Choroid plexus epithelial cell (primary cell): ENCODE results near the gene ANK3.

ENCODE experiments used
- DNase-seq: peaks from one replicate; pipeline ENCODE4 v3.0.0-alpha.2; 2010; ENCODE audit warnings: low read depth
- H3K4me3 ChIP-seq: 2 replicates; pipeline ENCODE4 v1.5.1; 2011; ENCODE audit warnings: low read depth, mild to moderate bottlenecking, control low read depth, low read length, moderate library complexity
- TF ChIP-seq, protein P1 (sequence below): conservative IDR thresholded peaks from 2 replicates; pipeline ENCODE4 v1.5.1; 2011; ENCODE audit warnings: low read depth, mild to moderate bottlenecking, control low read depth, inconsistent platforms, low read length, moderate library complexity

Gene ANK3

DNA sequence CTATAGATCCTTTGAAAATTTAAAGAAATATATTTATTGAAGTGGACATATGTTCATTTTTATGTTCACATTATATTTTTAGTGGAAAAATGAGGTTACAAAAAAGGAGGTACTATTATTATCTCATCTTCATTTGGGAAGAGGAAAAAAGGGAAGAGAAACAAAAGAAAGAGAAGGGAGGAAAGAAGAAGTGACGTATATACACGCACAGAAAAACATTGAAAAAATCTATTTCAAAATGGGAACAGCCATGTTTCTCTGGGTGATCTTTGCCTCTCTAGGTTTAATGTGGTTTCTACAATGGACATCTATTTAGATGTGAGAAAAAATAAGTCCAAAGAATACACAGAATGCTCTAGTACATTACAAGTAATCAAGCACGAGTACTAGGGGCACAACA lies 14.8 kb downstream of the ANK3 start:
- H3K4me3 ChIP-seq = no peak overlapping the region
- TF ChIP-seq, protein P1, sequence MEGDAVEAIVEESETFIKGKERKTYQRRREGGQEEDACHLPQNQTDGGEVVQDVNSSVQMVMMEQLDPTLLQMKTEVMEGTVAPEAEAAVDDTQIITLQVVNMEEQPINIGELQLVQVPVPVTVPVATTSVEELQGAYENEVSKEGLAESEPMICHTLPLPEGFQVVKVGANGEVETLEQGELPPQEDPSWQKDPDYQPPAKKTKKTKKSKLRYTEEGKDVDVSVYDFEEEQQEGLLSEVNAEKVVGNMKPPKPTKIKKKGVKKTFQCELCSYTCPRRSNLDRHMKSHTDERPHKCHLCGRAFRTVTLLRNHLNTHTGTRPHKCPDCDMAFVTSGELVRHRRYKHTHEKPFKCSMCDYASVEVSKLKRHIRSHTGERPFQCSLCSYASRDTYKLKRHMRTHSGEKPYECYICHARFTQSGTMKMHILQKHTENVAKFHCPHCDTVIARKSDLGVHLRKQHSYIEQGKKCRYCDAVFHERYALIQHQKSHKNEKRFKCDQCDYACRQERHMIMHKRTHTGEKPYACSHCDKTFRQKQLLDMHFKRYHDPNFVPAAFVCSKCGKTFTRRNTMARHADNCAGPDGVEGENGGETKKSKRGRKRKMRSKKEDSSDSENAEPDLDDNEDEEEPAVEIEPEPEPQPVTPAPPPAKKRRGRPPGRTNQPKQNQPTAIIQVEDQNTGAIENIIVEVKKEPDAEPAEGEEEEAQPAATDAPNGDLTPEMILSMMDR = no peak
- no peak for DNase-seq

GRCh38 chr10:60372436-60372835 lies 17.2 kb downstream of the ANK3 start:
- TF ChIP-seq, protein P1 = no peak
- no peak overlapping the region for H3K4me3 ChIP-seq
- no peak for DNase-seq

GRCh38 chr10:60369547-60369930 lies 20.1 kb downstream of the ANK3 start:
- H3K4me3 ChIP-seq = no peak overlapping the region
- TF ChIP-seq, protein P1 = no peak
- DNase-seq = no peak

- TF ChIP-seq, protein P1 = no peak
- DNase-seq = no peak
- H3K4me3 ChIP-seq = no peak overlapping the region
Observed at GRCh38 chr10:60368875-60369546, 20.7 kb downstream of the ANK3 start.

DNA sequence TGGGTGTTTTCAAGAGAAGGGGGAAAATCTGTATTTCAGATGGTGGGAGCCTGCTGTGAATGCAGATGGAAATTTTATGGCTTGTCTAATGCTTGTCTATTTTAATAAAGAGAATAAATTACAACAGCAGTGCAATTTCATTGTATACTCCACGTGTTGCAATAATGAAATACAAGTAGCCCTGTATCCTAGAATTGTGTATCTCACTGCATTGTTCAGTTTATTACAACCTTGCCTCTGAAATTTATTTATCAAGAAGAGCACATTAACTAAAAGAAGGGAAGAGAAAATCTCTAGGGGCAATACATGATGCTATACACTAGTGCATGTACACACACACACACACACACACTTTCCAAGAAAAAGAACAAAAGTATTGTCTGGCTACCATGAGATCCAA lies 21.8 kb downstream of the ANK3 start:
- H3K4me3 ChIP-seq = no peak overlapping the region
- DNase-seq = no peak
- TF ChIP-seq, protein P1 = no peak

- no peak for DNase-seq
- no peak overlapping the region for H3K4me3 ChIP-seq
- TF ChIP-seq, protein P1 = no peak
Observed at GRCh38 chr10:60367431-60367830, 22.2 kb downstream of the ANK3 start.

- TF ChIP-seq, protein P1 = no peak
- no peak overlapping the region for H3K4me3 ChIP-seq
- no peak for DNase-seq
Observed at GRCh38 chr10:60367024-60367423, 22.7 kb downstream of the ANK3 start.
